SJSA1 (cell line): ENCODE measurements around the gene RUSF1. TPM values are rescaled to one million over a fixed set of nuclear protein-coding genes. Genes with fewer than 3 reads are reported as not detected.
"Not testable (repeated sequence)": the region's sequence is repeated elsewhere in the genome, so short reads cannot be mapped to it uniquely, and the experiment has no call there.

Source experiments
- DNase-seq, 2 experiments: peaks; one replicate each; pipeline ENCODE4 v3.0.0-alpha.2; 2015 to 2020; ENCODE audit warnings: low spot score in 2 of 2, low read depth in 1 of 2
- H3K27ac ChIP-seq: fragments of 250-450 bp; sonication (Bioruptor Pico); 2 replicates; pipeline ENCODE4 v1.5.1; 2020; ENCODE audit warnings: mild to moderate bottlenecking, moderate library complexity
- H3K27me3 ChIP-seq: fragments of 250-450 bp; sonication (Bioruptor Pico); replicated peaks from 2 replicates; pipeline ENCODE4 v1.5.1; 2020; ENCODE audit warnings: mild to moderate bottlenecking, moderate library complexity
- H3K36me3 ChIP-seq: fragments of 250-450 bp; sonication (Bioruptor Pico); 2 replicates; pipeline ENCODE4 v1.5.1; 2020; ENCODE audit warnings: mild to moderate bottlenecking
- H3K4me1 ChIP-seq: fragments of 250-450 bp; sonication (Bioruptor Pico); replicated peaks from 2 replicates; pipeline ENCODE4 v1.6.1; 2021; ENCODE audit warnings: mild to moderate bottlenecking
- H3K4me3 ChIP-seq: fragments of 250-450 bp; sonication (Bioruptor Pico); 2 replicates; pipeline ENCODE4 v1.5.1; 2020; ENCODE audit warnings: mild to moderate bottlenecking
- H3K9me3 ChIP-seq: fragments of 250-450 bp; sonication (Bioruptor Pico); replicated peaks from 2 replicates; pipeline ENCODE4 v1.5.1; 2020; ENCODE audit warnings: mild to moderate bottlenecking
- total RNA-seq: library from RNA; depleted of rRNA; stranded (reverse); fragments of >200 nt; shearing (Covaris generic); gene quantifications from 2 replicates; pipeline ENCODE4 v1.2.3, GENCODE V29; 2014

The RUSF1 gene
- total RNA-seq, 1 experiment from 2014 or later, result 49.5 TPM

DNA sequence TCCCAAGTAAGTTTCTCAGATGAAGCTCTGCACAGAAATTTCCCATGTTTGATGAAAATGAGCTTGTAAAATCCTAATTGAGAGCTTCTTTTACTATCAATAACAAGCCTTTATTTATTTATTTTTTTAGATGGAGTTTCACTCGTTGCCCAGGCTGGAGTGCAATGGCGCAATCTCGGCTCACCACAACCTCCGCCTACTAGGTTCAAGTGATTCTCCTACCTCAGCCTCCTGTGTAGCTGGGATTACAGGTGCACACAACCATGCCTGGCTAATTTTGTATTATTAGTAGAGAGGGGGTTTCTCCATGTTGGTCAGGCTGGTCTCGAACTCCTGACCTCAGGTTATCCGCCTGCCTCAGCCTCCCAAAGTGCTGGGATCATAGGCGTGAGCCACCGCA, 4.6 kb downstream of the RUSF1 start:
- peaks cover 33% of the 10 kb centered on the region for H3K36me3 ChIP-seq
- H3K4me3 ChIP-seq, H3K27ac ChIP-seq, H3K4me1 ChIP-seq, DNase-seq, H3K9me3 ChIP-seq, H3K27me3 ChIP-seq: not testable (repeated sequence)

DNA sequence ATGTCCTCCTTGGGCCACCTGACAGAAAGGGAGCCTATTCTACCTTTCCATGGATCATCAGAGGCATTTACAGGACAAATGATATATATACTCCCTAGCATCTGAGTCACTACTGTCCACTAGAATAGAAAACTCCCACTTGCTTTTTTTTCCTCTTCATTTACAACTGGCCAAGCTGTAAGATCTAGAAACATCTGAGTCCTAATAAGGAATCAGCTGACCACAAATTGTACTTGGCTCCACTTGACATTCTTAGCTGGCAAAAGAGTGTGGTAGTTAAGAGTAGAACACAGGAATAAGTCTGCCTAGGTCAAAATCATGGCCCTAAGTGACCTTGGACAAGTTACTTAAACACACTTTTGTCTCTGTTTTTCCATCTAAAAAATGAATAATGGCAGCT, 5.2 kb downstream of the RUSF1 start:
- peaks cover 9% of the 10 kb centered on the region for H3K4me1 ChIP-seq
- DNase-seq, result no peak
- no peak overlapping the region for H3K27ac ChIP-seq
- H3K36me3 ChIP-seq, result peaks cover 37% of the 10 kb centered on the region
- no peak overlapping the region for H3K4me3 ChIP-seq
- H3K9me3 ChIP-seq, result no peaks in the 10 kb centered on the region
- H3K27me3 ChIP-seq, result no peaks in the 10 kb centered on the region

DNA sequence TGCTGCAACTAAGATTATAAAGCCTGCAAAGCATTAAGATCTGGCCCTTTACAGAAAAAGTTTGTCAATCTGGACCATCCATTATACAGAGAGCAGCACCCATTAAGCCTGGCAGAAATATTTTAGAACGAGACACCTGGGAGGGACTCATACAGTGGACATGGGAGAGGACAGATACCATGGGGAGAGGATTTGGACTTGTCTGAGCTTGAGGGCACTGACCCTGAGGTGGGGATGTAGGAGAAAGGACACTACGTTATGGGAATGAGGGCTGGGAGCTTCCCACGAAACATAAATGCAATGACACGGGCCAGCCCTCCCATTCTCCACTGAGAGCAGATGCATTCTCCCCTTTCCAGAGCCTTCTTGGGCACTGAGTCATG, 6.2 kb downstream of the RUSF1 start:
- no peaks in the 10 kb centered on the region for H3K27me3 ChIP-seq
- peaks cover 44% of the 10 kb centered on the region for H3K36me3 ChIP-seq
- H3K9me3 ChIP-seq, result no peaks in the 10 kb centered on the region
- no peak for DNase-seq
- H3K4me3 ChIP-seq, result no peak overlapping the region
- H3K27ac ChIP-seq, result no peak overlapping the region
- peaks cover 9% of the 10 kb centered on the region for H3K4me1 ChIP-seq

DNA sequence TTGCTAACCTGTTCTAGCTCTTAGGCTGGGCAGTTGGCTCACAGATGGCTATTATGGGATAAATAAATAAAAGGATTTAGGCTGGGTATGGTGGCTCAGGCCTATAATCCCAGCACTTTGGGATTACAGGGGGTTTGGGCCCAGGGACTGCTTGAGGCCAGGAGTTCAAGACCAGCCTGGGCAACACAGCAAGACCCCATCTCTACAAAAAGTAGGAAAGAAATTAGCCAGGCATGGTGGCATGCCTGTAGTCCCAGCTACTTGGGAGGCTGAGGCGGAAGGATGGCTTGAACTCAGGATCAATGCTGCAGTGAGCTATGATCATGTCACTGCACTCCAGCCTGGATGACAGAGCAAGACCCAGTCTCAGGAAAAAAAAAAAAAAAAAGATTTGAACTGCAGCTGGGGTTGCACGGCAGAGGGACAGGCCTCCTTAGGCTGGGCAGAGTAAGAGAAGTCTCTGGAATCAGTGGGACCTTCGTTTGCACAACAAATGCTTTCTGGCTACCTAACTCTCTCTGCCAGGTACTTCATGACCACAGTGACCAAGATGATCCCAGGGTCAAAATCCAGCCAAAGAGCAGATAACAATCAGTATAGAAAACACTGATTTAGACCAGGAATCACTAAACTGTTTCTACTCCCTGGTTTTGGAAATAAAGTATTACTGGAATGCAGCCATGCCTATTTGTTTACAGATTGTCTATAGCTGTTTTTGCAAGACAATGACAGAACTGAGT, 6.8 kb downstream of the RUSF1 start:
- DNase-seq, result no peak
- Histone ChIP-seq H3K36me3 (peaks cover 50% of the 10 kb centered on the region), H3K27me3 (no peaks in the 10 kb centered on the region), H3K4me1 (peaks cover 9% of the 10 kb centered on the region), H3K9me3 (no peaks in the 10 kb centered on the region), H3K4me3 (no peak overlapping the region), H3K27ac (no peak overlapping the region)

DNA sequence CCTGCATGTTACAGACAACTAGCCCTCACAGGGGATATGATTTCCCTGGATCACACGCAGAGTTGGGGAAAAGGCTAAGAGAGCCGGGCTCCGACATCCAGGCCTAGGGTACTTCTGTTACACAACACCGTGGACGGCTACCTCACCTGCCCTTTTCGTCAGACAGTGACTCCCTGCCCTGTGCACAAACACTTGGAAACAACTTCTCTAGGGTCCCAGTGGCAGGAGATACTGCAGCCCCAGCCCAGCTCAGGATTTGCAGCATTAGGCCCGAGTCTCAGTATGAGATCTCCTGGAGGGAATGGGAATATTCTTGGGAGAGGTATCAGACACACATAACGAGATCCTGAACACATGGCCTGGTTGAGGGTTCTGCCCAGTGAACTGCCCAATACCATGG, 8.3 kb downstream of the RUSF1 start:
- H3K27ac ChIP-seq, result no peak overlapping the region
- H3K36me3 ChIP-seq, result peaks cover 57% of the 10 kb centered on the region
- DNase-seq, result no peak
- H3K4me3 ChIP-seq, result no peak overlapping the region
- H3K27me3 ChIP-seq, result no peaks in the 10 kb centered on the region
- peaks cover 9% of the 10 kb centered on the region for H3K4me1 ChIP-seq
- H3K9me3 ChIP-seq, result no peaks in the 10 kb centered on the region

DNA sequence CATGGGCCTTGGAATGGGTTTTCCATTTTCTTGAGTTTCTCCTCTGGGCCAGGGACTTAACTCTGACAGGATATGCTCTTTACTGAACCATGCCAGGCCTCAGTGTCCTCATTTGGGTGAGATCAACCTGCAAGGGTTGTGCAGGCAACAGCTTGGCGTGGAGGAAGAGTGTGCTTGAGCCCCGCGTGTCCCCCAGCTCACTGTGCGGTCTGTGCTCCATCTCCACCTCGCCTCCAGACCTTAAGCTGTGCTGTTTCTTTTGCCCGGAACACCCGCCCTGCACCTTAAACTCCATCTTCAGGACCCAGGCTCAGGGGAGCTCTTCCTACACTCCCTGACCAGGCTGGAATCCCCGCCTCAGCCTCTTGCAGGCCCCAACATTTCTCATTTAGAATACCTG, 9.7 kb downstream of the RUSF1 start:
- Histone ChIP-seq H3K4me1 (peaks cover 9% of the 10 kb centered on the region), H3K27ac (no peak overlapping the region), H3K9me3 (no peaks in the 10 kb centered on the region), H3K36me3 (peaks cover 68% of the 10 kb centered on the region), H3K4me3 (no peak overlapping the region), H3K27me3 (no peaks in the 10 kb centered on the region)
- no peak for DNase-seq

DNA sequence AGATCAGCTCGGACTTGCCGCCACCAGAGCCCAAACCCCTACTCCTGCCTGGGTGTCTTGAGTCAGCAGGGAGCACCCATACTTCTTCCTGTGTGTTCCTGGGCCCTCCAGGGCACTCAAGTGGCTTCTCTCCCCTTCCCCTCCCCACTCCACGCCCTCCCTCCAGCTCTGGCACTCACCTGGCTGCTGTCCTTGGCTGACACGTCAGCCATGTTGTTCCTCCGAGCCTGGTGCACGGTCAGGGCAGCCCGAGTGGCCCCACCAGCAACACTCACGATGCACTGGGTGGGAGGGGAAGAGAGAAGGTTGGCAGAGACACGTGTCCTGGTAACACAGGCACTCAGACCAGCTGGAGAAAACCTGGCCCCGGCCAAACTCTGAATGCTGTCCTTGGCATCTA, 11.5 kb downstream of the RUSF1 start:
- Histone ChIP-seq H3K9me3 (no peaks in the 10 kb centered on the region), H3K36me3 (peaks cover 86% of the 10 kb centered on the region), H3K27me3 (no peaks in the 10 kb centered on the region), H3K27ac (no peak overlapping the region), H3K4me3 (no peak overlapping the region), H3K4me1 (peaks cover 2% of the 10 kb centered on the region)
- no peak for DNase-seq

DNA sequence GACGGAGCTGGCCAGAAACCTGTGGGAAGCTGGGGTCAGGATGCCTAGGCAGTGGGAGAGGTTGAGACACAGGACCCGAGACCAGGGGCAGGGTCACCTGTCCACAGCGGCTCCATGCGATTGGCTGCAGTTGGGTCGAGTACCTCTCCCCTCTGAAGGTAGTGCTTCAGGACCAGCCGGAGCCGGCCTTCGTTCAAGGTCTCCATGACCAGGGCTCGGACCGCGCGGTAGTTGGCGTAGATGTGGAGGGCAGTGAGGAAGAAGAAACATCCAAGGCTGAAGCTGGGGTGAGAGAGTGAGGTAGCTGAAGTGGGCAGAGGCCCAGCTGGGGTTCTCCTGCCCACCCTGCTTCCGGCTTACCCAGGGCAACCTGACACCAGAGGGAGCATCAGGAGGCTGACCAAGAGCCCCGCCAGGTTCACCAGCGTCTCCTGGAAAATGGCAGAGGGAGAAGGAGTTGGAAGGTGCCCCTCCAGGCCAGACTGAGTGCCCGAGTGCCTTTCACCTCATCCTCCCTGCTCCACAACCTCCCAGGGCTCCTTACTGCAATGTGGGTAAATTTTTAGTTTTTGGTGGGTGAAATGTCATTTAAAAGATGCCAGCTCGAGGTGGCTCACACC, 14.6 kb downstream of the RUSF1 start:
- Histone ChIP-seq H3K36me3 (peaks cover 73% of the 10 kb centered on the region), H3K4me1 (no peaks in the 10 kb centered on the region), H3K27me3 (no peaks in the 10 kb centered on the region), H3K4me3 (no peak overlapping the region), H3K9me3 (no peaks in the 10 kb centered on the region), H3K27ac (no peak overlapping the region)
- DNase-seq, result no peak

DNA sequence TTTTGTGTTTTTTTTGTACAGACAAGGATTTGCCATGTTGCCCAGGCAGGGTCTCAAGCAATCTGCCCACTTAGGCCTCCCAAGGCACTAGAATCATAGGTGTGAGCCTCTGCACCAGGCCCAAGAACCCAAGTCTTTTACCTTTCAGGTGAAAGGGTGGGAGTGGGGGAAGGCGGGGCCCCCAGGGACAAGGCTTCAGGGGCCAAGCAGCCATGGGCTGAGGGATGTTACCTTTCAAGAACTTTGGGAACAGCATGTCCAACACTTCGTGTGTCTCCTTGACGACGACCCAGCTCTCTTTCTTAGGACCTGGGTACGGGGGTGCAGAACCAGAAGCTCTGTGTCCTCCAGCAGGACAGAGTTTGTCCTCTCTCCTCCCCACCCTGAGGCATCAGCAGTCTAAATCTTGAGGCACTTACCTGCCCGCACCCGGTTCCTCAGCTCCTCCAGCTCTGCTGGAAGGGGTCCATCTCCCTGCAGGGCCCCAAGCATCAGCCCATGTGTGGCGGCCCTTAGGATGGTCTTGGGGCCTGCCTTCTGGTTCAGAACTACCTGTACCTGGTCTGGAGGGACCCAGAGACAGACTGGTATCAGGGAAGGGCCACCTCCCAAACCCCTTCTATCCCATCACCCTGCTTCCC, 16.3 kb downstream of the RUSF1 start:
- H3K4me3 ChIP-seq, result no peak overlapping the region
- no peak overlapping the region for H3K27ac ChIP-seq
- H3K27me3 ChIP-seq, result peaks cover 9% of the 10 kb centered on the region
- no peaks in the 10 kb centered on the region for H3K9me3 ChIP-seq
- no peak for DNase-seq
- H3K4me1 ChIP-seq, result peaks cover 11% of the 10 kb centered on the region
- peaks cover 55% of the 10 kb centered on the region for H3K36me3 ChIP-seq

DNA sequence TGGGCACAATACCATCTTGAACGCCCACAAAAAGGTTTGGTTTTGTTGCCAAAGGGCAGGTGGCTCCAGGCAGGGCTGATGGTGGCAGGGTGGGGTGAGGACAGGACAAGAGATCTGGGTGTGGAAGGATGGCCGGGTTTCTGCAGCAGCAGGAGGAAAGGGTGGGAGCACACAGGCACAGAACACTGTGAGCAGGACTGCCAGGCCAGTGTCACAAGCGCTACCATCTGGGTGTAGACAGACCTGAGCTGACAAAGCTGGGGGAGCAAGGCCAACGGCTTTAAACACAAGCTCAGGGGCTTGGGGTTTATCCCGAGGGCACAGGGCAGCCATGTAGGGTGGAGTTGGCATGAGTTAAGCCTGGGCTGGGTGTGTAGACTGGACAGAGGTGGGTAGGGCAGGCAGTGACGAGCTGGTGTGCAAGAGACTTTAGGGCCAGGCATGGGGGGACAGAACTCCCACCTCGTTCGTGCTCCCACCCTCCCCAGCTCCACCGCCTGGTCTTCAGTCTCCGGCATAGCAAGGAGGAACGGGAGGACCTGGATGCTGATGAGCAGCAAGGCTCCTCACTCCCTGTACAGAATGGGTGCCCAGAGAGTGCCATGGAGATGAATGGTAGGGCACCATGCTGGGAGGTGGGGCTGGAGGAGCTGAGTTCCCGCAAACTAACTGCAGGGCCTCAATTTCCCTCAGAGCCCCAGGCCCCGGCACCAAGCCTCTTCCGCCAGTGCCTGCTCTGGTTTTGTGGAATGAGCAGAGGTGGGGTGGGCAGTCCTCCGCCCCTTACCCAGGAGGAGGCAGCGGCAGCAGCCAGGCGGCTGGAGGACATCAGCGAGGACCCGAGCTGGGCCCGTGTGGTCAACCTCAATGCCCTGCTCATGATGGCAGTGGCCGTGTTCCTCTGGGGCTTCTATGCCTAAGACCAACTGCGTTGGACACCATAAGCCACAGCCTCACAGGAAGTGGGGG, 18.3 kb downstream of the RUSF1 start:
- Histone ChIP-seq H3K36me3 (peaks cover 36% of the 10 kb centered on the region), H3K9me3 (no peaks in the 10 kb centered on the region), H3K4me1 (peaks cover 13% of the 10 kb centered on the region), H3K27ac (no peak overlapping the region), H3K27me3 (peaks cover 14% of the 10 kb centered on the region), H3K4me3 (no peak overlapping the region)
- DNase-seq, result no peak

DNA sequence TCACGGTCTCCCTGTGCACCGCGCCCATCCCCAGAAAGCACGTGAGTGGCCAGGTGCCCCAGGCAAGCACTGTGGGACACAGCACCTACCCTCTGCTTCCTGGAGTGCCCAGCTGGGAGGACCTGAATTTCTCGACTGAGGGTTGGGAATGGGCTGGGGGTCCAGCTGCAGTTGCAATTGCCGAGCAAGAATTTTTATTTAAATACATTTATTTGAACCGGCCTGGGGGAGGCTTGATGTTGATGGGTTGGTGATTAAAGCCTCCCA, 19.0 kb downstream of the RUSF1 start:
- no peak for DNase-seq
- Histone ChIP-seq H3K4me1 (peaks cover 19% of the 10 kb centered on the region), H3K27me3 (peaks cover 14% of the 10 kb centered on the region), H3K4me3 (no peak overlapping the region), H3K27ac (no peak overlapping the region), H3K36me3 (peaks cover 33% of the 10 kb centered on the region), H3K9me3 (no peaks in the 10 kb centered on the region)

DNA sequence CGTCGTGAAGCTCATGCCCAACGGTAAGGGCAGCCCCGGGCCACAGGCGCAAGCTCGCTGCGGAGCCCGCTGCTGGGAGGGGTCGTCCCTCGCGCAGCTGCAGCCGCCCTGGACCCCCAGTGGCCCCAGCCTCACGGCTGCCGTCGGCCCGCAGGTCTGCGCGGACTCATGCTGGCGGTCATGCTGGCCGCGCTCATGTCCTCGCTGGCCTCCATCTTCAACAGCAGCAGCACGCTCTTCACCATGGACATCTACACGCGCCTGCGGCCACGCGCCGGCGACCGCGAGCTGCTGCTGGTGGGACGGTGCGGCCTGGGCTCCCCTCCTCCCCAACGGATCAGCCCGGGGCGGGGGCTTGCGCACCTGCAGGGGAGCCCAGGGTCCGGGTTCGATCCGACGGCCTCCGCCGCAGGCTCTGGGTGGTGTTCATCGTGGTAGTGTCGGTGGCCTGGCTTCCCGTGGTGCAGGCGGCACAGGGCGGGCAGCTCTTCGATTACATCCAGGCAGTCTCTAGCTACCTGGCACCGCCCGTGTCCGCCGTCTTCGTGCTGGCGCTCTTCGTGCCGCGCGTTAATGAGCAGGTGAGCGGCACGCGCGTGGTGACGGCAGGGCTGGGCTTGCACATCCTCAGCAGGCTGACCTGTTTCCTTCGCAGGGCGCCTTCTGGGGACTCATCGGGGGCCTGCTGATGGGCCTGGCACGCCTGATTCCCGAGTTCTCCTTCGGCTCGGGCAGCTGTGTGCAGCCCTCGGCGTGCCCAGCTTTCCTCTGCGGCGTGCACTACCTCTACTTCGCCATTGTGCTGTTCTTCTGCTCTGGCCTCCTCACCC, 19.5 kb downstream of the RUSF1 start:
- H3K36me3 ChIP-seq, result peaks cover 27% of the 10 kb centered on the region
- H3K27me3 ChIP-seq, result peaks cover 14% of the 10 kb centered on the region
- H3K4me3 ChIP-seq, result no peak overlapping the region
- DNase-seq, result no peak
- H3K27ac ChIP-seq, result no peak overlapping the region
- H3K4me1 ChIP-seq, result peaks cover 19% of the 10 kb centered on the region
- no peaks in the 10 kb centered on the region for H3K9me3 ChIP-seq
